Left ventricle myocardium inferior (tissue), 1 donor: Measurements from ENCODE around the gene WIZ. TPM values are rescaled to one million over a fixed set of nuclear protein-coding genes. Genes with fewer than 3 reads are reported as not detected.
"Not testable (repeated sequence)": the region's sequence is repeated elsewhere in the genome, so short reads cannot be mapped to it uniquely, and the experiment has no call there.

Experiments used
- DNase-seq: peaks from one replicate; pipeline ENCODE4 v3.0.0-alpha.2; 2020
- H3K27ac ChIP-seq: fragments of 200-600 bp; replicated peaks from 2 replicates; pipeline ENCODE4 v1.8.0; 2021
- H3K27me3 ChIP-seq: fragments of 200-600 bp; 2 replicates; pipeline ENCODE4 v1.8.0; 2021; ENCODE audit warnings: low read depth
- H3K36me3 ChIP-seq: fragments of 200-600 bp; 2 replicates; pipeline ENCODE4 v1.8.0; 2021
- H3K4me1 ChIP-seq: fragments of 200-600 bp; 2 replicates; pipeline ENCODE4 v1.8.0; 2021
- H3K4me3 ChIP-seq: fragments of 200-600 bp; 2 replicates; pipeline ENCODE4 v1.8.0; 2021; ENCODE audit warnings: mild to moderate bottlenecking, moderate library complexity
- H3K9me3 ChIP-seq: fragments of 200-600 bp; replicated peaks from 2 replicates; pipeline ENCODE4 v1.8.0; 2021
- intact Hi-C: fragments of 100-400 bp; cut with micrococcal nuclease; formaldehyde crosslinking; loops from one replicate; pipeline ENCODE4 v1.11.0; 2022
- total RNA-seq: library from RNA; stranded (reverse); fragmentation: NEBNext Ultra II Directional; extraction: Animal tissue kit (Norgen Biotek cat#: 25700); gene quantifications from one replicate; pipeline ENCODE4 v1.2.1, GENCODE V29; 2021
- TF ChIP-seq, protein P1 (sequence below): fragments of 200-600 bp; IDR thresholded peaks from 2 replicates; pipeline ENCODE4 v1.8.0; 2021; ENCODE audit warnings: antibody characterized with exemption, mild to moderate bottlenecking, borderline replicate concordance
- donor health status: DM: no; HTN: yes; CAD: no; lungs with severe emphysema.

The WIZ gene
- total RNA-seq, 1 donor from 2014 or later = 25.3 TPM

GRCh38 chr19:15488489-15489226, 38.9 kb upstream of the WIZ start:
- peak; percentile 57 for DNase-seq
- no peak overlapping the region for H3K4me3 ChIP-seq
- H3K27me3 ChIP-seq = no peaks in the 10 kb centered on the region
- intact Hi-C loops = no loop called here
- no peaks in the 10 kb centered on the region for H3K4me1 ChIP-seq
- no peak overlapping the region for H3K27ac ChIP-seq
- no peaks in the 10 kb centered on the region for H3K36me3 ChIP-seq
- TF ChIP-seq, protein P1, sequence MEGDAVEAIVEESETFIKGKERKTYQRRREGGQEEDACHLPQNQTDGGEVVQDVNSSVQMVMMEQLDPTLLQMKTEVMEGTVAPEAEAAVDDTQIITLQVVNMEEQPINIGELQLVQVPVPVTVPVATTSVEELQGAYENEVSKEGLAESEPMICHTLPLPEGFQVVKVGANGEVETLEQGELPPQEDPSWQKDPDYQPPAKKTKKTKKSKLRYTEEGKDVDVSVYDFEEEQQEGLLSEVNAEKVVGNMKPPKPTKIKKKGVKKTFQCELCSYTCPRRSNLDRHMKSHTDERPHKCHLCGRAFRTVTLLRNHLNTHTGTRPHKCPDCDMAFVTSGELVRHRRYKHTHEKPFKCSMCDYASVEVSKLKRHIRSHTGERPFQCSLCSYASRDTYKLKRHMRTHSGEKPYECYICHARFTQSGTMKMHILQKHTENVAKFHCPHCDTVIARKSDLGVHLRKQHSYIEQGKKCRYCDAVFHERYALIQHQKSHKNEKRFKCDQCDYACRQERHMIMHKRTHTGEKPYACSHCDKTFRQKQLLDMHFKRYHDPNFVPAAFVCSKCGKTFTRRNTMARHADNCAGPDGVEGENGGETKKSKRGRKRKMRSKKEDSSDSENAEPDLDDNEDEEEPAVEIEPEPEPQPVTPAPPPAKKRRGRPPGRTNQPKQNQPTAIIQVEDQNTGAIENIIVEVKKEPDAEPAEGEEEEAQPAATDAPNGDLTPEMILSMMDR = no peak
- peaks cover 7% of the 10 kb centered on the region for H3K9me3 ChIP-seq

DNA sequence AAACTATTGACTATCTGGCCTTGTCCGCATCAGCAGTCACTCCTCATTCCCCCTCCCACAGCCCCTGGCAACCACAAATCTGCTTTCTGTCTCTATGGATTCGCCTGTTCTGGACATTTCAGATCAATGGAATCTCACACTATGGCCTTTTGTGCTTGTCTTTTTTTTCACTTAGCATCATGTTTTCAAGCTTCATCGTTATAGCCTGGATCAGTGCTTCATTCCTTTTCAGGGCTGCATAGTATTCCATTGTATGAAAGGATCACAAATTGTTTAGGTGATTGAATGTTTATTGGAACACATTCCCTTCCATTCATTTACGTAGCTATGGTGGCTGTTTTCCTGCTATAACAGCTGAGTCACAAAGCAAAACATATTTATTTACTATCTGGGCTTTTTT, 37.3 kb upstream of the WIZ start:
- intact Hi-C loops = no loop called here
- H3K27ac ChIP-seq = no peak overlapping the region
- H3K4me1 ChIP-seq = no peaks in the 10 kb centered on the region
- no peak overlapping the region for H3K4me3 ChIP-seq
- no peak for DNase-seq
- H3K27me3 ChIP-seq = peaks cover 4% of the 10 kb centered on the region
- H3K9me3 ChIP-seq = peaks cover 4% of the 10 kb centered on the region
- TF ChIP-seq, protein P1 = no peak
- H3K36me3 ChIP-seq = no peaks in the 10 kb centered on the region

- H3K4me3 ChIP-seq, H3K9me3 ChIP-seq, H3K27ac ChIP-seq, H3K36me3 ChIP-seq, H3K27me3 ChIP-seq, DNase-seq, H3K4me1 ChIP-seq, intact Hi-C loops: not testable (repeated sequence)
These were observed 36.0 kb upstream of the WIZ start for GRCh38 chr19:15485768-15486167.

DNA sequence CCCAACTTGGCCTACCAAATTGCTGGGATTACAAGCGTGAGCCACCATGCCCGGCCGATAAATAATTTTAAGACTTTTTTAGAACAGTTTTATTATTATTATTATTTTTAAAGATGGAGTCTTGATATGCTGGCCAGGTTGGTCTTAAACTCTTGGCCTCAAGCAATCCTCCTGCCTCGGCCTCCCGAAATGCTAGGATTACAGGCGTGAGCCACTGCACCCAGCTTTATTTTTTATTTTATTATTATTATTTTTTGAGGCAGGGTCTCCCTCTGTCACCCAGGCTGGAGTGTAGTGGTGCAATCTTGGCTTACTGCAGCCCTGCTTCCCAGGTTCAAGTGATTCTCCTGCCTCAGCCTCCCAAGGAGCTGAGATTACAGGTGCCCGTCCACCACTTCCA, 31.2 kb upstream of the WIZ start:
- H3K9me3 ChIP-seq, H3K4me3 ChIP-seq, DNase-seq, H3K27ac ChIP-seq, H3K4me1 ChIP-seq, H3K27me3 ChIP-seq, intact Hi-C loops, H3K36me3 ChIP-seq: not testable (repeated sequence)

- TF ChIP-seq, protein P1 = peak; percentile 48
- intact Hi-C loops = no loop called here
- Histone ChIP-seq H3K4me1 (no peaks in the 10 kb centered on the region), H3K27ac (no peak within 1 kb of the TSS), H3K27me3 (peaks cover 4% of the 10 kb centered on the region), H3K4me3 (no peak within 1 kb of the TSS), H3K9me3 (no peaks in the 10 kb centered on the region), H3K36me3 (no peaks in the 10 kb centered on the region)
- no peak for DNase-seq
These were observed 29.9 kb upstream of the WIZ start, which contains the start of gene PGLYRP2 for GRCh38 chr19:15479391-15480345. Gene PGLYRP2 (minus strand): TSS chr19:15479501. CDS start chr19:15479371, 130 bp downstream.

DNA sequence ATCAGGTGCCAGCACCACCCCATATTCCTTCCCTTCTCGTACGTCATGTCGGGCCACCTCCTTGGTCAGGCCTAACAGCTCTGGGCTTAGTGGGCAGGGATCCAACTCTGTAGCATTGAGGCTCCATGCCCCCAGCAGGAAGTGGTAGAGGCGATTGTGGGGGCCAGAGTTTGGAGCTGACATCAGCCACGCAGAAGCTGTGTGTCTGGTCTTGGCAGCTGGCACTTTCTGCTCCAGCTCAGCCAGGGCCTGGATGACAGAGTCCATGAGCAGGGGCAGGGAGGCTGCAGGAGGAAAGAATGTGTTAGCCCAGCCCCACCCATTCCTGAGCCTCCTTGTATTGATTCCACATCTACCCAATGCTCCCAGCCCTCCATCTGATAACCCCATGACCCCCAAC, 26.6 kb upstream of the WIZ start:
- H3K4me3 ChIP-seq = no peak overlapping the region
- H3K27me3 ChIP-seq = peaks cover 11% of the 10 kb centered on the region
- H3K27ac ChIP-seq = no peak overlapping the region
- TF ChIP-seq, protein P1 = no peak
- no peaks in the 10 kb centered on the region for H3K4me1 ChIP-seq
- no peaks in the 10 kb centered on the region for H3K36me3 ChIP-seq
- peaks cover 7% of the 10 kb centered on the region for H3K9me3 ChIP-seq
- DNase-seq = no peak
- intact Hi-C loops = no loop called here
